ENCODE results near the gene MGAM2.

Gene MGAM2

DNA sequence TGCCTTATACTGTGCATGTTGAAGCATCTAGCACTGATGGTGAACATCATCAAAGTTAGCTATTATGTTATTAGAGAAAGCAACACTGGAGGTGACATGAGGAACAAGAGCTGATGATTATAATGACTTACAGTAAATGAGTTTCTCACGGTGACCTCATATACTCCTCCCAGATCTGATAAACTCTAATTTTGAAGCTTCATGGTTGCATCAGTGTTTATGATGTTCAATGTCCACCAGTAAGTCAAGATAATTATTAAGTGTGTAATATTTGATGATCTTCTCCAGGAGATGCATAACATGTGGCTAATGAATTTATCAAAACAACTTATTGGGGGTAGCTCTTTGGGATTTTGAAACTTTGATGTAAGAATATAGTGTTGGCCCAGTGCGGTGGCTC, 27.5 kb downstream of the MGAM2 start:
- no peaks in the 10 kb centered on the region for H3K9me3 ChIP-seq (replicated peaks in 1 of 2; ENCODE audit: control insufficient read depth in 2 of 2, insufficient read depth in 1 of 2, low read depth in 1 of 2, low read length in 2 of 2)
- no peaks in the 10 kb centered on the region for H3K79me1 ChIP-seq (ENCODE audit: low read depth, low read length)
- no peak overlapping the region for H2AK5ac ChIP-seq (ENCODE audit: low read depth, low read length)
- no peak overlapping the region for H3K4me2 ChIP-seq (ENCODE audit: insufficient read depth, low read length, poor library complexity, severe bottlenecking)
- H4K91ac ChIP-seq (ENCODE audit: low read depth, low read length, poor library complexity): no peak overlapping the region
- H3K4ac ChIP-seq (ENCODE audit: low read length): no peak overlapping the region
- no peak overlapping the region for H3K9ac ChIP-seq (ENCODE audit: low read depth, low read length, poor library complexity)
- H3K23ac ChIP-seq (ENCODE audit: low read depth, low read length, poor library complexity): no peak overlapping the region
- H3K27ac ChIP-seq (replicated peaks; ENCODE audit: low read length): no peak overlapping the region
- no peak overlapping the region for H2BK12ac ChIP-seq (ENCODE audit: low read length)
- no peak overlapping the region for H4K8ac ChIP-seq (ENCODE audit: low read depth, low read length)
- no peak overlapping the region for H2AFZ ChIP-seq (ENCODE audit: low read length)
- no CpG with 5 or more reads among the region's 2 CpGs for WGBS, 2 donors (ENCODE audit: extremely low coverage in 2 of 2, insufficient read length in 2 of 2, insufficient replicate concordance in 1 of 2)
- no peaks in the 10 kb centered on the region for H3K27me3 ChIP-seq (ENCODE audit: control insufficient read depth in 3 of 3, insufficient read depth in 3 of 3, low read depth in 1 of 3, low read length in 3 of 3)
- DNase-seq (ENCODE audit: low spot score): no peak
- no peak overlapping the region for H2BK120ac ChIP-seq (ENCODE audit: low read depth, low read length)
- no peak overlapping the region for H2BK15ac ChIP-seq (ENCODE audit: low read length)
- no peak overlapping the region for H3K14ac ChIP-seq (ENCODE audit: low read length)
- H3K4me3 ChIP-seq (ENCODE audit: low read length in 2 of 2): no peak overlapping the region
- H3K36me3 ChIP-seq (replicated peaks in 1 of 2; ENCODE audit: control insufficient read depth in 2 of 2, insufficient read depth in 2 of 2, low read length in 2 of 2): no peaks in the 10 kb centered on the region
- no peak overlapping the region for H3K18ac ChIP-seq (ENCODE audit: low read length)
- H3K4me1 ChIP-seq (ENCODE audit: control insufficient read depth in 2 of 2, insufficient read depth in 1 of 2, low read depth in 1 of 2, low read length in 2 of 2): no peaks in the 10 kb centered on the region
- no peak overlapping the region for H2BK5ac ChIP-seq (ENCODE audit: low read length)

DNA sequence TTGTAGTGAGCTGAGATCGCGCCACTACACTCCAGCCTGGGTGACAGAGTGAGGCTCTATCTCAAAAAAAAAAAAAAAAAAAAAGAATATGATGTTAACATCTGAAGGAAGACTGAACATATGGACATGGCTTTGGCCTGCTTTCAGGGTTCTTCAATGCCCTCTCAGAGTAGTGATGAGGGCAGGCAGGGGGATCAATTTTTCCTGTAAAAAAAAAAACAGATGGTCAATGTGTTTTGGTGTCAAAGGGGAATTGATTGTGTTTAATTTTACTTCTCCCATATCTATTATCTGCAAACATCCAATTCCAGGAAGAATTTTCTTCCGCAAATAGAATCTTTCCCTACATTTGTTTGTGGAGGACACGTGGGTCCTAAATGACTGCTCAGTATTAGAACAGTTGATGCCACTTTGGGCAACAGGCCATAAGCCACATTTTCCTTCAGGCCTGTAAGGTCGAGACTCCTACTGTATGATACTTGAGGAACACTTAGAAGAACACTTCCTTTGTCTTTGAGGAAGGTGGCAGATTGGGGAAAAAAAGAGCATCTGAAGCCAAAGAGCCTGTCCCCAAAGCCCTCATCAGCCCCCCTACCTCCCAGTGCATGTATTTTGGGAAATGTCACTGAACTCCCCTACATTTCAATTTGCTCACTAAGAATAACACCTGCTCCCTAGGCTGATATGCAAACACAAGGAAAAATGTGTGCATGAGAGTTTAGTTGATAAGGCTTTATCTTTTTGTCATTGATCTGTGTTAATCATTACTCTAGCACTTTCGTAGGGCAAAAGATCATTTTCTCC, 28.3 kb downstream of the MGAM2 start:
- no peak for DNase-seq (ENCODE audit: low spot score)
- no CpG with 5 or more reads among the region's 6 CpGs for WGBS, 2 donors (ENCODE audit: extremely low coverage in 2 of 2, insufficient read length in 2 of 2, insufficient replicate concordance in 1 of 2)

GRCh38 chr7:142140401-142140959, 29.0 kb downstream of the MGAM2 start:
- H3K27ac ChIP-seq (replicated peaks; ENCODE audit: low read length): no peak overlapping the region
- H3K14ac ChIP-seq (ENCODE audit: low read length): no peak overlapping the region
- no peak overlapping the region for H3K9ac ChIP-seq (ENCODE audit: low read depth, low read length, poor library complexity)
- no peak overlapping the region for H2BK15ac ChIP-seq (ENCODE audit: low read length)
- no peak for DNase-seq (ENCODE audit: low spot score)
- no peak overlapping the region for H3K4ac ChIP-seq (ENCODE audit: low read length)
- no peak overlapping the region for H4K91ac ChIP-seq (ENCODE audit: low read depth, low read length, poor library complexity)
- H3K9me3 ChIP-seq (replicated peaks in 1 of 2; ENCODE audit: control insufficient read depth in 2 of 2, insufficient read depth in 1 of 2, low read depth in 1 of 2, low read length in 2 of 2): no peaks in the 10 kb centered on the region
- H3K36me3 ChIP-seq (replicated peaks in 1 of 2; ENCODE audit: control insufficient read depth in 2 of 2, insufficient read depth in 2 of 2, low read length in 2 of 2): no peaks in the 10 kb centered on the region
- no peak overlapping the region for H3K23ac ChIP-seq (ENCODE audit: low read depth, low read length, poor library complexity)
- no peak overlapping the region for H2BK120ac ChIP-seq (ENCODE audit: low read depth, low read length)
- WGBS, 2 donors (ENCODE audit: extremely low coverage in 2 of 2, insufficient read length in 2 of 2, insufficient replicate concordance in 1 of 2): no CpG with 5 or more reads among the region's 2 CpGs
- H3K18ac ChIP-seq (ENCODE audit: low read length): no peak overlapping the region
- no peak overlapping the region for H2BK12ac ChIP-seq (ENCODE audit: low read length)
- H2AK5ac ChIP-seq (ENCODE audit: low read depth, low read length): no peak overlapping the region
- H4K8ac ChIP-seq (ENCODE audit: low read depth, low read length): no peak overlapping the region
- H3K4me2 ChIP-seq (ENCODE audit: insufficient read depth, low read length, poor library complexity, severe bottlenecking): no peak overlapping the region
- H2AFZ ChIP-seq (ENCODE audit: low read length): no peak overlapping the region
- no peaks in the 10 kb centered on the region for H3K79me1 ChIP-seq (ENCODE audit: low read depth, low read length)
- no peak overlapping the region for H2BK5ac ChIP-seq (ENCODE audit: low read length)
- H3K27me3 ChIP-seq (ENCODE audit: control insufficient read depth in 3 of 3, insufficient read depth in 3 of 3, low read depth in 1 of 3, low read length in 3 of 3): no peaks in the 10 kb centered on the region
- no peak overlapping the region for H3K4me3 ChIP-seq (ENCODE audit: low read length in 2 of 2)
- H3K4me1 ChIP-seq (ENCODE audit: control insufficient read depth in 2 of 2, insufficient read depth in 1 of 2, low read depth in 1 of 2, low read length in 2 of 2): no peaks in the 10 kb centered on the region

More for the DNA sequence above, 28.3 kb downstream of the MGAM2 start:
- Histone ChIP-seq H2BK12ac (ENCODE audit: low read length) (no peak overlapping the region), H4K8ac (ENCODE audit: low read depth, low read length) (no peak overlapping the region), H3K36me3 (replicated peaks in 1 of 2; ENCODE audit: control insufficient read depth in 2 of 2, insufficient read depth in 2 of 2, low read length in 2 of 2) (no peaks in the 10 kb centered on the region), H3K23ac (ENCODE audit: low read depth, low read length, poor library complexity) (no peak overlapping the region), H2AFZ (ENCODE audit: low read length) (no peak overlapping the region), H3K9ac (ENCODE audit: low read depth, low read length, poor library complexity) (no peak overlapping the region), H3K4me3 (ENCODE audit: low read length in 2 of 2) (no peak overlapping the region), H3K4me1 (ENCODE audit: control insufficient read depth in 2 of 2, insufficient read depth in 1 of 2, low read depth in 1 of 2, low read length in 2 of 2) (no peaks in the 10 kb centered on the region), H3K79me1 (ENCODE audit: low read depth, low read length) (no peaks in the 10 kb centered on the region), H3K27ac (replicated peaks; ENCODE audit: low read length) (no peak overlapping the region), H3K27me3 (ENCODE audit: control insufficient read depth in 3 of 3, insufficient read depth in 3 of 3, low read depth in 1 of 3, low read length in 3 of 3) (no peaks in the 10 kb centered on the region), H2BK5ac (ENCODE audit: low read length) (no peak overlapping the region), H4K91ac (ENCODE audit: low read depth, low read length, poor library complexity) (no peak overlapping the region), H2BK120ac (ENCODE audit: low read depth, low read length) (no peak overlapping the region), H3K14ac (ENCODE audit: low read length) (no peak overlapping the region), H3K9me3 (replicated peaks in 1 of 2; ENCODE audit: control insufficient read depth in 2 of 2, insufficient read depth in 1 of 2, low read depth in 1 of 2, low read length in 2 of 2) (no peaks in the 10 kb centered on the region), H3K4ac (ENCODE audit: low read length) (no peak overlapping the region), H2BK15ac (ENCODE audit: low read length) (no peak overlapping the region), H2AK5ac (ENCODE audit: low read depth, low read length) (no peak overlapping the region), H3K18ac (ENCODE audit: low read length) (no peak overlapping the region), H3K4me2 (ENCODE audit: insufficient read depth, low read length, poor library complexity, severe bottlenecking) (no peak overlapping the region)

DNA sequence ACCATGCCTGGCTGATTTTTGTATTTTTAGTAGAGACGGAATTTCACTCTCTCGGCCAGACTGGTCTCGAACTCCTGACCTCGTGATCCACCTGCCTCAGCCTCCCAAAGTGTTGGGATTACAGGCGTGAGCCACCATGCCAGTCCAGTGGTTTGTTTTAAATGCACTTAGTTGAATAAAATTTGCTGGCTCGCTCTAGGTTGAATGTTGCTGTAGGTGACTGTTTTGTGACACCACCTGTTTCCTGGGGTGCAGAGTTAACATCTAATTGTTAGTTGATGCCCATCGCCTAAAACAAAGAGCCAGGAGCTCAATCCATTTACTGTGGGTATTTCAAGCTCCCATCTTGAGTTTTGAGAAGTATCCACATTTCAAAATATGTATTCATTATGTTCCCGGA, 31.2 kb downstream of the MGAM2 start:
- Histone ChIP-seq H2BK15ac (ENCODE audit: low read length) (no peak overlapping the region), H3K9ac (ENCODE audit: low read depth, low read length, poor library complexity) (no peak overlapping the region), H3K79me1 (ENCODE audit: low read depth, low read length) (no peaks in the 10 kb centered on the region), H3K27ac (replicated peaks; ENCODE audit: low read length) (no peak overlapping the region), H4K8ac (ENCODE audit: low read depth, low read length) (no peak overlapping the region), H3K23ac (ENCODE audit: low read depth, low read length, poor library complexity) (no peak overlapping the region), H3K14ac (ENCODE audit: low read length) (no peak overlapping the region), H3K4me1 (ENCODE audit: control insufficient read depth in 2 of 2, insufficient read depth in 1 of 2, low read depth in 1 of 2, low read length in 2 of 2) (no peaks in the 10 kb centered on the region), H2AK5ac (ENCODE audit: low read depth, low read length) (no peak overlapping the region), H2BK120ac (ENCODE audit: low read depth, low read length) (no peak overlapping the region), H3K4me2 (ENCODE audit: insufficient read depth, low read length, poor library complexity, severe bottlenecking) (no peak overlapping the region), H3K18ac (ENCODE audit: low read length) (no peak overlapping the region), H3K27me3 (ENCODE audit: control insufficient read depth in 3 of 3, insufficient read depth in 3 of 3, low read depth in 1 of 3, low read length in 3 of 3) (no peaks in the 10 kb centered on the region), H4K91ac (ENCODE audit: low read depth, low read length, poor library complexity) (no peak overlapping the region), H3K4me3 (ENCODE audit: low read length in 2 of 2) (no peak overlapping the region), H2BK5ac (ENCODE audit: low read length) (no peak overlapping the region), H3K4ac (ENCODE audit: low read length) (no peak overlapping the region), H2AFZ (ENCODE audit: low read length) (no peak overlapping the region), H3K36me3 (replicated peaks in 1 of 2; ENCODE audit: control insufficient read depth in 2 of 2, insufficient read depth in 2 of 2, low read length in 2 of 2) (no peaks in the 10 kb centered on the region), H3K9me3 (replicated peaks in 1 of 2; ENCODE audit: control insufficient read depth in 2 of 2, insufficient read depth in 1 of 2, low read depth in 1 of 2, low read length in 2 of 2) (no peaks in the 10 kb centered on the region), H2BK12ac (ENCODE audit: low read length) (no peak overlapping the region)
- no CpG with 5 or more reads among the region's 8 CpGs for WGBS, 2 donors (ENCODE audit: extremely low coverage in 2 of 2, insufficient read length in 2 of 2, insufficient replicate concordance in 1 of 2)
- no peak for DNase-seq (ENCODE audit: low spot score)

Data from neuronal stem cell (in vitro differentiated cells).